ENCODE results near the gene AGR3. TPM values are rescaled to one million over a fixed set of nuclear protein-coding genes. Genes with fewer than 3 reads are reported as not detected.

The AGR3 gene
- total RNA-seq (2022; extraction: Qiagen RNA extraction): not detected in 5 replicates

GRCh38 chr7:16881844-16882243, at the start of gene AGR3:
AGR3 (minus strand) TSS chr7:16881983; CDS start chr7:16878618, 3,365 bp downstream.

Other genes starting within 250 kb of the AGR3 start
- gene ANKMY2, start 236.2 kb downstream of the AGR3 start, total RNA-seq (2022; extraction: Qiagen RNA extraction): 11.7 to 13.6 TPM (median 12.7 TPM) in 5 replicates
- gene BZW2, start 235.8 kb downstream of the AGR3 start, total RNA-seq (2022; extraction: Qiagen RNA extraction): 91.0 to 99.4 TPM (median 91.5 TPM) in 5 replicates
- 12.7 to 18.4 TPM (median 16.2 TPM) in 5 replicates for gene TSPAN13, start 128.2 kb downstream of the AGR3 start, total RNA-seq (2022; extraction: Qiagen RNA extraction)
- gene AGR2, start 77.0 kb downstream of the AGR3 start, total RNA-seq (2022; extraction: Qiagen RNA extraction): 106 to 173 TPM (median 149 TPM) in 5 replicates

Measured in A549 treated with dexamethasone at 1 μM for 4 hours (cell line).